Astrocyte of the spinal cord (primary cell): ENCODE measurements around the gene FGF14.

Experiments
- DNase-seq: peaks from one replicate; pipeline ENCODE4 v3.0.0; 2011; ENCODE audit warnings: low read depth, low spot score
- H3K4me3 ChIP-seq: 2 replicates; pipeline ENCODE4 v1.5.1; 2011; ENCODE audit warnings: low read depth, mild to moderate bottlenecking, low read length, moderate library complexity
- in situ Hi-C: cut with HindIII; loops from 2 replicates; pipeline ENCODE4 v1.10.0; 2017; ENCODE audit warnings: low sequenced_read_pairs
- TF ChIP-seq, protein P1 (sequence below): IDR thresholded peaks from 2 replicates; pipeline ENCODE4 v1.5.1; 2012; ENCODE audit warnings: low read depth, mild to moderate bottlenecking, low read length, inconsistent platforms

FGF14 gene

DNA sequence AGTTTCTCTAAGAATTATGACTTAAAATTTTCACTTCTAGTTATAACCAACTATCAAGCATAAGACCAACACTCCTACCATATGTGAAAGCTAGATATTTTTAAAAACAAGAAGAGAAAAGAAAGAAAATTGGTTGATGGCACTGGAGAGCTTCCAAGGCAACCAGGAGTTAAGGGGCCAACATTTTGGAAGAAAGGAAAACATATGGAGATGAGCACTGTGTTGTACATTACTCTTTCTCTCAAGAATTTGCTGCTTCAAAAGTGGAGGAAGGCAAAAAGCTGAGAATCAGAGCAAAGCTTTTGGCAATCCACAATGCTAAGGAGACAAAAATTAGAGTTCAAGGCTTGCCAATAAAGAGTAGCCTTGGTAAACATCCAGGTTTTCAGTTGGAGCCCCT is 503.2 kb downstream of the FGF14 start:
- TF ChIP-seq, protein P1, sequence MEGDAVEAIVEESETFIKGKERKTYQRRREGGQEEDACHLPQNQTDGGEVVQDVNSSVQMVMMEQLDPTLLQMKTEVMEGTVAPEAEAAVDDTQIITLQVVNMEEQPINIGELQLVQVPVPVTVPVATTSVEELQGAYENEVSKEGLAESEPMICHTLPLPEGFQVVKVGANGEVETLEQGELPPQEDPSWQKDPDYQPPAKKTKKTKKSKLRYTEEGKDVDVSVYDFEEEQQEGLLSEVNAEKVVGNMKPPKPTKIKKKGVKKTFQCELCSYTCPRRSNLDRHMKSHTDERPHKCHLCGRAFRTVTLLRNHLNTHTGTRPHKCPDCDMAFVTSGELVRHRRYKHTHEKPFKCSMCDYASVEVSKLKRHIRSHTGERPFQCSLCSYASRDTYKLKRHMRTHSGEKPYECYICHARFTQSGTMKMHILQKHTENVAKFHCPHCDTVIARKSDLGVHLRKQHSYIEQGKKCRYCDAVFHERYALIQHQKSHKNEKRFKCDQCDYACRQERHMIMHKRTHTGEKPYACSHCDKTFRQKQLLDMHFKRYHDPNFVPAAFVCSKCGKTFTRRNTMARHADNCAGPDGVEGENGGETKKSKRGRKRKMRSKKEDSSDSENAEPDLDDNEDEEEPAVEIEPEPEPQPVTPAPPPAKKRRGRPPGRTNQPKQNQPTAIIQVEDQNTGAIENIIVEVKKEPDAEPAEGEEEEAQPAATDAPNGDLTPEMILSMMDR: no peak
- no peak for DNase-seq

DNA sequence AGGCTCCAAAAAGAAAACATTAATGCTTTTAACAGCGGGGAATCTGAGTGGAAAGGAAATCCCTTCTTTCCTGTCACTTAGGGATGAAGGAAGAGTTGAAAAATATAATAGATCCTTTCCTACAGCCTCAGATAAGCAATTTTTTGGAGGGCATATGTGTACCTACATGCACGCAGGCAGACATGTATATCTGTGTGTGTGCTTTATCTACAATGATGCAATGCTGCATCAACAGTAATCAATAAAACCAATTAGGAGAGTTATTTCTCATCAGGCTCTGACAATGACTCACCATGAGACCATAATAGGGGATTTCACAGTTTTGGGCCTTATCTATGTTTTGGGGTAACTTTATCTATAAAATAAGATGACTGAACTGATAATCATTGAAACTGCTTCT is 505.3 kb downstream of the FGF14 start:
- TF ChIP-seq, protein P1: no peak
- no peak for DNase-seq
- in situ Hi-C loops: no loop called here
- no peak overlapping the region for H3K4me3 ChIP-seq

More for the DNA sequence above, 503.2 kb downstream of the FGF14 start:
- in situ Hi-C loops: no loop called here
- H3K4me3 ChIP-seq: no peak overlapping the region

DNA sequence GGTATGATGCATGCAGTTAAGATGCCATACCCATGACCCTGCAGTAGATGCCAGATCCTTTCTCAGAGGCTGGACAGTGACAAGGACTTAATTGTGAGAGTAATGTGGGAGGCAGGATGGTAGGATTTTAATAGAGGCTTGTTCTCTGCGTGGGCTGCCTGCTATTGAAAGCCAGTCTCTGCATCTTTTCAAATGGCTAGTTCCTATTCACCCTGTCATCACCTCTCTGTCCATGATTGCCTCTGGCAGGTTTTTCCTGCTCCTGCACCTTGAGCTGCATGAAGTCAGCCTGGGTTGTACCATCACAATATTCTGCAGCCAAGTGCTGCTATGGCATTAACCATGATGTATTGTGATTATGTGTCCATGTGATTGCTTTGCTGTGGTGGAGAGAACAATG is 508.8 kb downstream of the FGF14 start:
- TF ChIP-seq, protein P1: no peak
- DNase-seq: no peak
- H3K4me3 ChIP-seq: no peak overlapping the region
- in situ Hi-C loops: no loop called here

DNA sequence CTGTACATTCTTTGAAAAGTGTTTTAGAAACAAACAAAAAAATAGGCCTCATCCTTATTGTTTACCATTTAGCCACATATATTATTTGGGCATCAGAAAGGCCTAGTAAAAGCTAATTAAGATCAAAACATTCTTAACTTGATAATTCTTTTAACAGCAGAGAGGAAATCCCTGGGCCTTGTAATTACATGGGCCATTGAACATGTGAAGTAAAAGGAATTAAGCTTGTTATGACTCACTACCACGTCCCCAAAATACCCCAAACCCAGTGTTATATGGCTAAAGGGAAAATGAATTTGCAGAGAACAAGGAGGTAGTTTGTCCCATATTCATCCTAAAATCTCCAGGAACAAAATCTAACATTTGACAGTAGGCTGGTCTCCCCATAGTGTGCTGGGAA is 509.6 kb downstream of the FGF14 start:
- no peak overlapping the region for H3K4me3 ChIP-seq
- DNase-seq: no peak
- in situ Hi-C loops: no loop called here
- TF ChIP-seq, protein P1: no peak

DNA sequence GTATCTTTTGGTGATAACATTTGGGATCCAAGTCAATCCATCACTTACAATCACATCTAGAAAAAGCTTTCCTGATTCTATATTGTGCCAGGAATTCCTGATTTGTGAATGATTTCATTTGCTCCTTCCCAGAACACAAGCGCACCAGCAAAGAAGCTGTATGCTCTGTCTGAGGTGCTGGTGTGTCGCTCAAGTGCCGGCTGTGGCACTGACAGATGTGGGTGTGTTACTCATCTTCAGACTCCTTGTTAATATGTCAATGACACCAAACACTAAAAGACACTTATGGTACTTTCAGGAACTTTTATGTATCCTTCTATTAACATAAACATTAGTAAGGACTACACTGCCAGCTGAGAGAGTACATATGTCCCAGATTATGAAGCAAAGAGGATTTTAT is 520.3 kb downstream of the FGF14 start:
- no peak for DNase-seq
- TF ChIP-seq, protein P1: no peak
- in situ Hi-C loops: no loop called here
- H3K4me3 ChIP-seq: no peak overlapping the region

DNA sequence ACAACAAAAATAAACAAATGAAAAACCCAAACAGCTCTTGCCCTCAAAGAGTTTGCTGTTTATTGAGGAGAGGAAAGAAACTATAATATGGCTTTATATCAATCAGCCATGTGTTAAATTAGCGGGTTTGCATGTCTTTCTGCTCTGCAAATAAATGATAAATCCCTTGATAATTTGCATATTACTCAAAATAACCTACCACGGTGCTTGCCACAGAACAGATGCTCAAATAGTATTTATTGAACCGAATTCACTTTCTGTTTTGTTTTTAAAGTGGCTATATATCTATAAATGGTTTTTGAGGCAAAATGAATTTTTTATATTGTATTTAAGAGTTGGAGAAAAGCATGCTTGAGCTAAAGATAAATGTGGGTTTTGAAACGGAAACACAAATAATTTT is 521.3 kb downstream of the FGF14 start:
- in situ Hi-C loops: no loop called here
- no peak overlapping the region for H3K4me3 ChIP-seq
- TF ChIP-seq, protein P1: no peak
- no peak for DNase-seq

DNA sequence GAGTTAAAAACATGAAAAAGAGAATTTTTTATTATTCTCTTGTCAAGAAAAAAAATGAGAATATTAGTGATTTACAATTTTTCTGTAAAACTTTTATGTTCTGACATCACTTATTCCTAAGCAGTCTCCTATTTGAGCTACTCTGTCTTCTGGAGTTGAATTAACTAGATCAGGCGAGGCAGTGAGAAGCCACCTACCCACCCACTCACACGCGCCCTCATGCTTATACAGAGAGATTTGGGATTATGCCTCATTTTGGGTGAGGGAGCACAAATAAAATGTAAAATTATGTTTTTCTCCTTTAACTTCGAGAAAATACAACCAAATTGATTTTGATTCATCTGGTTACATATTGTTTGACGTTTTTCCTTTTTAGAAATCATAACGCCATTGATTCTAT is 524.9 kb downstream of the FGF14 start:
- in situ Hi-C loops: no loop called here
- TF ChIP-seq, protein P1: no peak
- H3K4me3 ChIP-seq: no peak overlapping the region
- no peak for DNase-seq
